Renal cortex interstitium (tissue), 11 donors: ENCODE results near the gene GLT1D1. TPM values are rescaled to one million over a fixed set of nuclear protein-coding genes. Genes with fewer than 3 reads are reported as not detected.

ENCODE experiments used
- DNase-seq, 11 donors: peaks; one replicate each; pipeline ENCODE4 v3.0.0-alpha.2; 2013; ENCODE audit warnings: low read depth in 9 of 11, low spot score in 4 of 11; ENCODE audit errors: extremely low read depth in 1 of 11
- polyA plus RNA-seq, 3 donors: library from polyadenylated mRNA; unstranded; fragments of 120-200 nt; gene quantifications; one replicate each; pipeline ENCODE4 v1.2.1, GENCODE V29; 2013; ENCODE audit not compliant: insufficient read length in 3 of 3

The GLT1D1 gene
- polyA plus RNA-seq, 3 donors = 1.9 to 3.7 (median 2.1) TPM

DNA sequence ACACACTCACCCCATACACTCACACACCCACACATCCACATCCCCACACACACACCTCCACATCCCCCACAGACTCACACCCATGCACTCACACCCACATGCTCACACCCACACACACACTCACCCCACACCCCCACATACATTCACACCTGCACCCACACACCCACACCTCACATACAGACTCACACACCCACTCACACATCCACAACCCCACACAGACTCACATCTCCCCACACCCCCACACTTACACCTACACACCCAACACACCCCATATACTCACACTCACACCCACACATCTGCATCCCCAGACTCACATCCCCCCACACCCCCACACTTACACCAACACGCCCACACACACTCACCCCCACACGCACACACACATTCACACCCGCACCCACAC lies 171.8 kb downstream of the GLT1D1 start:
- no peak for DNase-seq

GRCh38 chr12:129028844-129029243 lies 175.6 kb downstream of the GLT1D1 start:
- no peak for DNase-seq

Other genes with a start within 250 kb of the GLT1D1 start
- 10 to 100 TPM; 27.6 to 35.1 (median 30.5) TPM for gene SLC15A4, start 29.5 kb upstream of the GLT1D1 start, polyA plus RNA-seq